T-helper 1 cell (primary cell): ENCODE measurements around the gene ITGBL1.

Experiments used
- DNase-seq, 5 donors: peaks; one replicate each; pipeline ENCODE4 v3.0.0-alpha.2; 2012 to 2020

The ITGBL1 gene

DNA sequence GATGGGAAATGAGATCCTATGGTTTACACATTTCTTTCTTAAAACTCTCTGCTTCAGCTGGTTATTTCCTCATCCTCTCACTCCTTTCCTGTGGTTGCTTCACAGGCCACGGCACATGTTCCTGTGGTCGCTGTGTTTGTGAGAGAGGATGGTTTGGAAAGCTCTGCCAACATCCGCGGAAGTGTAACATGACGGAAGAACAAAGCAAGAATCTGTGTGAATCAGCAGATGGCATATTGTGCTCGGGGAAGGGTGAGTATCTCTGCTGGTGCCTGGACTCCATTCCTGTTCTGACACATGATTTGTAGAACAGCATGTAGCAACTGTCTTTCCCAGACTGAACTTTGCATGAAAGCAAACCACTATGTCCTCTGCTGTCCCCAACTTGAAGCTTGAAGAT lies 254.2 kb downstream of the ITGBL1 start:
- peak in 1 of 5 donors; percentile 2 for DNase-seq

DNA sequence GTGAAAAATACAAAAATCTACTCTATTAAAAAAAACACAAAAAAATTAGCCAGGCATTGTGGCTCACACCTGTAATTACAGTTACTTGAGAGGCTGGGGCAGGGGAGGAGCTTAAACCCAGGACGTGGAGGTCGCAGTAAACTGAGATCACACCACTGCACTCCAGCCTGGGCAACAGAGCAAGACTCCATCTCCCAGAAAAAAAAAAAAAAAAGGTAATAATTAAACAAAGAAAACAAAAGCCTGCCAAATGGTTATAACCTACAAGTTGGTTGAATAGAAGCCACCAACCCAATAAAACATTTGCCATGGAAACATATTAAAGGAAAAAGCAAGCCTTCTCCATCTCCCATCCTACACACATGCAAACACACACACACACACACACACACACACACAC lies 255.2 kb downstream of the ITGBL1 start:
- no peak for DNase-seq

DNA sequence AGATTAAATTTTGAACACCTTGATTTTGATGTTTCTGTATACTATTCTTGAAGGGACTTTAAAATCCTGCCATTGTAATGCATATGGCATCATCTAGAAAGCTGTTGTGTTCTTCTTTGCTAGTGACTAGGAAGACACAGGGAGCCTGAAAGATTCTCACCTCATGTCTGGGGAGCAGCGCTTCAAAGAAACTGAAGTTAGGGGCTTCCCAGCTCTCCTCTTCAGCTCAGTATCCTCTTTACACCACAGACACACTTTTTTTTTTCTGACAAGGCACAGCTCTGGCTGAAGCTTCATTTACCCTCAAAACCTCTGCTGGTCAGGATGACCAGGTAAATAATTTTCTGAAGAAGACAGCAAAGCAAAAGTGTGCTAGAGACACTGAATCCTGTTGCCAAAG lies 255.6 kb downstream of the ITGBL1 start:
- DNase-seq, result no peak

DNA sequence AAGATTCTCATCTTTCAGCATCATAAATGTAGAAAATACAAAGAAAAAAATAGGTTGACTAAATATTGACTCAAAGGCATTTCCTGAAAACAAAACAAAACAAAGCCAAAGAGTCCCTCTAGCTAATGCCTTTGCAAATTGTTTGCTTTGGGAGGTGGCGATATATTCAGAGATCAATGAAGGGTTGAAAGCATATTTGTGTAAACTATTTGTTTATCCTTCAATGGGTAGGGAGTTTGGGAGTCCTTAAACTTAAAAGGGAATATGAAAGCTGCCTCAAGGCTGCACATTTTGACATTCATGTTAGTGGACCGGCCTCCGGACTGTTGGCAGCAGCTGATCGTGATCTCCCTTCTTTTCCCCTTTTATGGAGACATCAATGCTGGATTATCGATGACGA lies 257.5 kb downstream of the ITGBL1 start:
- no peak for DNase-seq

DNA sequence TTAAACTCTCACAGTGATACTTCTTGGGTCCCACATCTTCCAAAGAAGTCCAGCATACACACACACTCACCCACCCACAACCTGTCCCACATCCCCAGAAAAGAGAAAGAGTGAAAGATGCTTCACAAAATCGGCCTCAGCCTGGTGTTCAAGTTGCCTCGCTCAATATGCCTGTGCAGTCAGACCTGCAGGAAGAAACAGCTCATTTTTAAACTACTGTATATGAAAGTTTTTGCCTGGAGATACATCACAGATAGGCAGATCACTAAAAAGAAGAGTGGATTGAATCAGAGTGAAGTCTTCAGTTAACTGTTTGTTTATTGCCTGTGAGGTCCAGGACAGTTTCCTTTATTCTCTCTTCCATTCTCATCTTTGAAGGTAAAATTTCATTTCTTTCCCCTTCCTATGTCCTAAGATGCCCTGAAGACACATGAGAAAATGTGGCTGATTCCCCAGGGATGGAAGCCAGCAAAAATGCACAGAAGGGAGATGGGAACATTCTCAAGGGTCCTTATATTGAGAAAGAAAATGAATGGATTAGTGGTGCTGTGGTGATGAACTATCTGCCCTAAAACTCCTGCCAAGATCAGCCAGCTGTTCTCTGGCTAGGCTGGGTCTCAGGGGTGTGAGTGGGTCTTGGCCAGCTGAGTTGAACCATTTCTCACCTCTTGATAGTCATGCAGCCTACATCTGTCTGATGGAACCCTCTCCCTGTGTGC lies 259.0 kb downstream of the ITGBL1 start:
- DNase-seq, result no peak

DNA sequence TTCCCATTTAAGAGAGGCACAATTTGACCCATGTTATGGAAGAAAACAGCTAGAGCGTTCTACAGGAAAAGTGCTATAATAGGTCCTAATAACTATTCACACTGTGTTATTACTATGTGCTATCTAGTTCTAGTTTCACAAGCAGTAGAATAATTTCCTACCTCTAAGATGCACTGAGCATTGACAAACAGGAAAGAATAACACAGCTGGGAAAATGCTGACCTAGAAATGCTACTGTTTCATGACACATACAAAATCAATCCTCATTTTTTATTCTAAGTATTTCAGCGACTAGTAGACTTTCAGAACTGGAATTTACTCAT lies 259.5 kb downstream of the ITGBL1 start:
- no peak for DNase-seq

DNA sequence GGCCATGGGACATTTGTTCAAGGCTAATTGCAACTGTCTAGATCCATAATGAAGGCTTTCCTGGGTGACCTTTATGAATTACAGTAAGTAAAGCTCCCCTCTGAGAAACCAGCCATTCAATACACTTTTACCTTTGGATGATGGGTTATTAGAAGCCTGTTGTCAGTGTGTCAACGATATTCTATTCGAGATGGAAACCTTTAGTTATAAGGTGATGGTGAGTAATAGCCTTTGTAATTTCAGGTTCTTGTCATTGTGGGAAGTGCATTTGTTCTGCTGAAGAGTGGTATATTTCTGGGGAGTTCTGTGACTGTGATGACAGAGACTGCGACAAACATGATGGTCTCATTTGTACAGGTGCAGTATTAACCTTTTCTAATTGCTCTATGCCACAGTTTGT lies 261.7 kb downstream of the ITGBL1 start:
- no peak for DNase-seq

DNA sequence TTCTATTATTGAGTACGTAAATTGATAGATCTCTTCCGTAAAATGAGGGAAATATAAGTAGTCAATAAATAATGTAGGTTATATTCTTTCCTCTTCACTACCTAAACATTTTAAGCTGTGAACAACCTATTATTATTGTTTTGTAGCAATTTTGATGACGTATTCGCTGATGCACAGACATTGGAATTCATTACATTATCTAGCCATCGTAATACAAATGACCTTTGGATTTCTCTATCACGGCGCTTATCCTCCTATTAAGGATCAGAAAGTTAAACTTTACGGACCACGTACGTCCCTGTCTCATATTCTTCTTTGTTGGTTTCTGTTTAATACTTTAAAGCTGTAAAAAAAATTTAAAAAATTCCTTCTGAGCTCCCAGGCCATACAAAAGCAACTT lies 264.9 kb downstream of the ITGBL1 start:
- no peak for DNase-seq

DNA sequence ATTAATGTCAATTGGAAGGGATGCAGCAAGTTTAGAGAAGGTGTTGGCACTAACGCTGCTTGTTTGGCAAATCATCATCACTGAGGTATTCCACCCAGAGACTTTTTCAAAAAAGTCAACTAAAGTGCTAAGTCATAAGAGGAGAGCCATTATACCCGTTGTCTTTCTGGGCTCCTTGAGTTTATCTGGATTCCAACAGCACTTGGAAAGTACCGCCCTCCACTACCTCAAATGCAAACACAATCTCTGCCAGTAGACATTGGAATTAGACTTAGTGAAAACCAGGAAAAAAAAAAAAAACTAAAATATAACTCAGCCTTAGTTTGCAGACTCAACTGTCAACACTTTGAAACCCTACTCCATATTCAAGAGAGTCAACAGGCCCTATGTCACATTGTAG lies 266.0 kb downstream of the ITGBL1 start:
- DNase-seq, result no peak

DNA sequence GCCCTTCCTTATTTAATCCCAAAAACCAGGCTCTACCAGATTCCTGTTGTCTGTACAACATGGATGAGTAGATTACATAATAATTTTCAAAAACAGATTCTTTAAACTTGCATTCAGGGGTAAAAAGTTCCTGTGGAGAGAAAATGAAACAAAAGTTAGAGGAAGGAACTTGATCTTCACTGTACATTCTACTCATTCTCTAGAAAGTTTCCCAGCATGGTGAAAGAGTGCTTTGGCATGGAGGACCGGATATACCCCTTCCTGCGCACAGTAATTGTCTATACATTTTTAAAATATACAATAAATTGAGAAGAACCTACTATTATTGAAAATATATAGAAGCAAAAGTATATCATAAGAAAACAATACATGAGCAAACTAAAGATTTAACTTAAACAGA lies 274.2 kb downstream of the ITGBL1 start:
- DNase-seq, result no peak

DNA sequence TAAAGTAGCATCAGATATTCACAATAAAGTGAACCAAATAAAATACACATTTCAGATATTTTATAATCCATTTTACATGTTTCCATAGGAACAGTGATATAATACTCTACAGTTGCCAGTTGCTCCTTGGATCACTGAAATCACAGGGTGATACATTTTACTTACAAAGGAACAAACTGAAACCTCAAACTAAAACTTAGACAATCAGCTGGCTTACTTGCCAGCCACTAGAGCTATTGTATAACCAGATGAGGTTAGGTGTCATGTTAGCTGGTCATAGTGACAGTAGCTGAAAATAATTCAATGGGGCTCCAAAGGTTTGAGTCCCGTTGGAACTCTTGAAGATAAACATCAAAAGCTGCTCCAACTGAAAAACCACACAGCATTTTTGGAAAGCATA lies 274.6 kb downstream of the ITGBL1 start:
- no peak for DNase-seq

DNA sequence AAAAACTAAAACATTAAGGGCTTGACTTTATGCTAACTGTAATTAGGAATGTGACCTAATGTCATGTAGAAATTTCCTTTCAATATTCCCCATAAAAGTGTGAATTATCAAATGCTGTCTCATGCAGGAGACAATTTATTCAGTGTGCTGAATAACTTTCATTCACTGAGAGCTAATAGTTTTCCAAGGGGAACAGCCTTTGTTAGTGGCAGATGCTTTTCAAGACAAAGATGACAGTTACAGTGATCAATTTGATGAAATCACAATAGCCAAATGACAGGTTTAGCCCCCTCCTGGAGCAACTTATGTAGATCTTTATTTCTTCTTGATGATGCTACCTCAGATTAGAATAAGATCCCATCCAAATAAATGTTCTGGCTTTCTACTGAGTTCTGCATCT lies 275.5 kb downstream of the ITGBL1 start:
- DNase-seq, result no peak

DNA sequence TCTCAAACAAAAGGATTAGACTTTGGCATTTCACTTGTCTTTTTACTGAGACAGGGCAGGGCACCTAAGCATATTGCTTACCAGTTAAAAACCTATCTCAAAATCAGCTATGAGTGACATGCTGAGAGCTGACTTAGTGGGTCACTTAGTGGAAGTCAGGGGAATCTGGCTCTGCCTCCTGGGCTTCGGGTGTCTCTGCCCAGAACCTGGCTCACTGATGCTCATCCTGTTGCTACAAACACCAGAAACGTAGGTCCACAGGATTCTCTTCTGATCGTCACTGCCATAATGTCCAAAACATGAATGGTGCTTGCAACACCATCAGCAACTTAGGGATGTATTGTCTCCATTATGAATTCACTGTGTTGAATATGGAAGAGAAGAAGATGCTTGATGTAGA lies 276.1 kb downstream of the ITGBL1 start:
- no peak for DNase-seq

DNA sequence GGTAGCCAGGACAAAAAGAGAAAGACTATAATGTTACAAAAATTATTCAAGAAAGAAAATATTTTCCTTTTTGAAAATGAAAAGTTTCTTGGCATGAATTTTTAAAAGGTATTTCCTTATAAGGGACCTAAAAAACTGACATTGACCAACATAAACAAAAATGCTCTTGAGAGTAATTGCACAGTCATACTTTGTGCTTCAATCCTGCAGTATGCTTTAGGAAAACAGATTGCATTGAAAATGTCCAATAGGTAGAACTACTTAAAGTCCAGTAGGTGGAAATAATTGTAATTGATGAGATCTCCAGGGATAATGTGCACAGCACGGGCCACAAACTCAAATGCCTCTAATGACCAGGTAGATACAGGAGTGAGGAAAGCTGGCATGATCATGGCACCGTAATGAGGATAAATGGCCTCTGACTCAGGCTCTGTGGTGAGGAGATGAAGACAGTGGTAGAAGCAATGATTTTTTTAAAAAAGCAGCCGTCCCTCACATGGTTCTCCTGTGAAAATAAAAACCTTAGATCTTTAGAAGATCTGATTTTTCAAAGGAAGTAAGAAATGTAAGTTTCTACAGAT lies 278.0 kb downstream of the ITGBL1 start:
- no peak for DNase-seq

DNA sequence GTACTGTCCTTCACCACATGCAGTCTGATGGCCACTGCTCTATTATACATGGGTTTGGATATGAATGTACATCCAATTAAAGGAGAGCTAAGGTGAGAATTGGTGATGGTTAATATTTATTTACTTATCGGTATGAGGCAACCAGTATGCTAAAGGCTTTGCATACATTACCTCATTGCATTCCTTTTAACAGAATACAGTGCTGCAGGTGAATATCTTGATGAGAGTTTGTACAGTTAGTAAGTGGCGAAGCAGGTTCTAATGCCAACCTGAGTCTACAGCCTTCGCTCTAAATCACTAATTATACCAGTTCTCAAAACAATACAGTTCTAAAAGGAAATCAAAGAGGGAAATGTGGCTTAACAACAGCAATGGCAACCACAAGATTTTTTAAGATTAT lies 284.1 kb downstream of the ITGBL1 start:
- DNase-seq, result no peak

DNA sequence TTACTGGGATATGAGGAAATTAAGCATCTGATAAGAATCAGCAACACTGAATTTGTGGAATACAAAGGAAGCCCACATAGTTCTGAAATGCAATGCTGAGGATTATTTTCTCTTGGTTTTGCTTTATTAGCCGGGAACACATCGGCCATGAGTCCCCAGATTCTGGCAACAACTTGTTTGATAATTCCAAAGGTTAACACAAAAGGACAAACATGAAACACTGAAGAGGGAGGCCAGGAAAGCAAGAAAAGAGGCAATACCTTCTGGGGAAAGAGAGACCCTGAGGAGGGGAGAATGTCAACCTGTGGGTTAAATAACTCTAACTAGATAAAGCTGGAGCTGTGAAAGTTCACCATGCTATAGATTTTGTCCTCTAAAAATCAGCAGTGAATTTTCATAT lies 285.9 kb downstream of the ITGBL1 start:
- no peak for DNase-seq

DNA sequence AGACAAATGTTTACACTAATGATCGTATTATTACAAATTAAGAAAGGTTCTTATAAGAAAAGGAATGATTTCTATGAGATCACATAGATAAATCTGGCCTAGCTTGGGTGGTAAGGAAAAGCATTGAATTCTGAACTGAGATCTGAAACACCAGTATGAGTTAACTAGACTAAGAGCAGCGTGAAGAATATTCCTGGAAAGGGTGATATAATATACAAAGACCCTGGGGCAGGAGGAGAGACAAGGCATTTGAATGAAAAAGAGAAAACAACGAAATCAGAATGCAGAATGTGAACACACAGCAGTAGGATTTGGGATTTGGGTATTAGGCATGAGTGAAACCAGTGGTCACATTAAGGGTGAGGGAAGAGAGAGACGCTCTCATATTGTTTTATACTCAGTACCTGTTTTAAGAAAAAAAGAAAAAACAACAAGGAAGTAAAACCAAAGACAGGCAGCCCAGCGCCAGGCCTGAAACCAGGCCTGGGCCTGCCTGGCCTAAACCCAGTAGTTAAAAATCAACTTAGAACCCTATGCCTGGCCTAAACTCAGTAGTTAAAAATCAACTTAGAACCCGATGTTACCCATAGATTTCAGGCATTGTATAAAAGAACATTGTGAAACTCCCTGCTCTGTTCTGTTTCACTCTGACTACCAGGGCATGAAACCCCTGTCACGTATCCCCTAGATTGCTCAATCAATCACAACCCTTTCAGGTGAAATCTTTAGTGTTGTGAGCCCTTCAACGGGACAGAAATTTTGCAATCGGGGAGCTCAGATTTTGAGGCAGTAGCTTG lies 287.1 kb downstream of the ITGBL1 start:
- no peak for DNase-seq

DNA sequence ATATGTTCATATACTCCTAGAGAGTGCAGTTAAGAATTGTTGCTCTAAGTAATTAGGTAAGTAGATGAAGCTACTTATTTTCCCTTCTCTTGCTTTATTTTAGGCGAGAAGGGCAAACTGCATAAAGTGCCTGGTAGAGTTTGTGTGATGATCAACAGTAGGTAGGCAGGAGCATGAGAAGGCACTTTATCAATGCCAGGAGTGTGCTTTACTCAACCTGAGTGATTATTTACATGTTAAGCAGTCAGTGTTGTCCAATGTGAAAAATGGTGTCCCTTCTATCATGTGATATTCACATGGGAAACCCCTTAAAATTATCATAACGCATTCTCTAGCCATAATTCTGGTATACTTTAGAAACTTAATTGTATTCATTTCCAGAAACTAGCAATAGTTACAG lies 294.0 kb downstream of the ITGBL1 start:
- DNase-seq, result no peak

DNA sequence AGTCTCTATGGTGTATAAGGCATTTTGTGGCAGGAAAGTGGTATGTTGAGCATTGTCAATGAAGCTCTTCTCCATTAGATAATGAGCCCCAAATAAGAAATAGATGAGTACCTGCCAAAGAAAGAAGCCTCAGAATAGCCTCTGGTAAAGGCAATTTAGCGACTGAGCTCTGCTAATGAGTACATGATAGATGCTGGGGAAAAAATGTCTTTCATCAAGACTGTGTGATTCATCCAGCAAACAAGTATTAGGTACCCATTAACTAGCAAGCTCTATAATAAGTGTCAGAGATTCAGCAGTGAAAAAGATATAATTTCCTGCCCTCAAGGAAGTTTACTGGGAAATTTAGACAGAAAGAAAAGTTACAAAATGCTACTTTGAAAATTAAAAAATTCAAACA lies 294.6 kb downstream of the ITGBL1 start:
- DNase-seq, result no peak

DNA sequence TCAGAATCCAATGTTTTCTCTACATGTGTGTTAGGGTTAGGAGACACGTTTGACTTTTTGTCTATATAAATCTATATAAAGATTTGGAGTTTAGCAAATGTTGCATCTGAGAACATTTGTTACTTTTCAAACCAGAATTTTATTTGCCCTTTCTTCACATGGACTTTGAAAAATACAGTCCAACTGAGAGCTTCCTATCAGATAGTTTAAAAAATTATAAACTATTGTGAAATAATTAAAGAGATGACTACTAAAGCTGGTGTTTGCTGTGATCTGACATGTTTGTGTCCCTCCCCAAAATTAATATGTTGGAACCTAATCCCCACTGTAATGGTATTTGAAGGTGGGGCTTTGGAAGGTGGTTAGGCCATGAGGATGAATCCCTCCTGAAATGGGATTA lies 297.1 kb downstream of the ITGBL1 start:
- no peak for DNase-seq

DNA sequence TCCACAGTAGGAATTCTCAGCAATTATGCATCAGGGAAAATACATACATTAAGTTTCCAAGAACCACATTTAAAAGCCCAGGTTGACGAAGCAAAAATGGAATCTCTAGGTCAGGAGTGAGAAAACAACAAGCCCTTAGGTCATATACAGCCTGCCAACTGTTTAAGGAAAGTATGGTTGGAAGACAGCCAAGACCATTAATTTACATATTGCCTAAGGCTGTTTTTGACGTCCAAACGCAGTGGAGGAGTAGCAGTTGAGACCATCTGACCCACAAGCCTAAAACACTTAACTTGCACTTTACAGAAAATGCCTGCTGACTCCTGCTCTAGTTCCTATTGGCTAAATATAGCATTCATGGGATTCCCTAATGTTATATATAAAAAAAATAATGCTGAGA lies 299.0 kb downstream of the ITGBL1 start:
- no peak for DNase-seq

DNA sequence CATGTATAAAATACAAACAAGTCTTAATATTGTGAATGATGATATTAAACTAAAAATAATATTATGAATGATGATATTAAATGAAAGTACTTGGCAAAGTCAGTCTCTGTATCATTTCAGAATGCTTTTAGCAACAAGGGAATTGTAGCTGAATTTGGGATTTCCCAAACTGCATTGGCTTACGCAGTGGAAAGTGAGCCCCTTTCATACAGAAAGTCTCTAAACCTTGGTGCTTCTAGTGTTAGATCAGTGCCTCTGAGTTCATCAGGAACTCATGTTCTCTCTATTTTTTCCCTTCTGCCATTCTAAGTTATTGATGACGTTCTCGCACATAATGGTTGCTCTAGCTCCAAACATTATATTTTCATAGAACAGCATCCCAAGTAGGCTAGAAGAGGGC lies 300.0 kb downstream of the ITGBL1 start:
- DNase-seq, result no peak

DNA sequence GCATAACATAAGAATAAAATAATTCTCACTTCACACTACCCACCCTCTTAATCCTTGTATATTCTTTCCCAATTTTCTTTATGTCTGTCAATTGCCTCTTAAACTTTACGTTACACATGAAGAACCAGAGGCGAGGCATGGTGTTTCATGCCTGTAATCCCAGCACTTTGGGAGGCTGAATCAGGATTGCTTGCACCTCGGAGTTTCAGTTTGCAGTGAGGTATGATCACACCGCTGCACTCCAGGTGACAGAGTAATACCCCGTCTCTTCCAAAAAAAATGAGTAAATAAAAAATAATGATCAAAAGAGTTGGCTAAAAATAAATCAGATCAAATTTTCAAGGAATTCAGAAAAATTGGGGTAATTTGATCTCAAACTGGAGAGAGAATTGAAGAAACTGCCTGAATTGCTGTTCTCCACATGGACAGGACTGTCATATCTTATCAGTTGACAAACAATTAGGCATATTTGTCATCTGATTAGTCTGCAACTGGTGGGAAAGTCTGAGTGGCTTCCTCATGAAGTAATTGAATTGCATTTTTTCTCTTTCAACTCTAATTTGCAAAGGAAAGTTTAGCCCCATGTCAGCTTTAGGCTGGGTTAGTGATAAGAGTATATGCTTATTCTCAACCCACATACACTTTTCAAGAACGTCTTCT lies 302.9 kb downstream of the ITGBL1 start:
- no peak for DNase-seq
